ENCODE measurements around the gene RWDD2A.

DNA sequence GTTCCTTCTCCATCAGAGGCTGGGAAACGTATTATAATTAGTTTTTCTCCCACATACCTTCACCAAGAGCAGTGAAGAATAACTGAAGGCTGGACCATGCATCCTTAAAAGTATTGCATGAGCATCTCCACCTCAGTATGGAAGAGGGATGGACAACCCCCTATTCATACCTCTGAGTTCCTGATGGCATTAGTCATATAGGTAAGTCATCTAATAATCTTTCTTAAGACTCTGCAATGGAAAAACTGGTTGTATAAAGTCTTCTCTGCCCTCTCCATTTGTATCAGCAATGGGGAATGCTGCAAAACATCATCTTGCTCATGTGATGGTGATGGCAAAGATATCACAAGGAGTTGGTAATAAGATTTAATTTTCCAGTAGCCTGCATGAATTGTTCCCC lies 24.6 kb upstream of the RWDD2A start:
- TF ChIP-seq, protein P1, sequence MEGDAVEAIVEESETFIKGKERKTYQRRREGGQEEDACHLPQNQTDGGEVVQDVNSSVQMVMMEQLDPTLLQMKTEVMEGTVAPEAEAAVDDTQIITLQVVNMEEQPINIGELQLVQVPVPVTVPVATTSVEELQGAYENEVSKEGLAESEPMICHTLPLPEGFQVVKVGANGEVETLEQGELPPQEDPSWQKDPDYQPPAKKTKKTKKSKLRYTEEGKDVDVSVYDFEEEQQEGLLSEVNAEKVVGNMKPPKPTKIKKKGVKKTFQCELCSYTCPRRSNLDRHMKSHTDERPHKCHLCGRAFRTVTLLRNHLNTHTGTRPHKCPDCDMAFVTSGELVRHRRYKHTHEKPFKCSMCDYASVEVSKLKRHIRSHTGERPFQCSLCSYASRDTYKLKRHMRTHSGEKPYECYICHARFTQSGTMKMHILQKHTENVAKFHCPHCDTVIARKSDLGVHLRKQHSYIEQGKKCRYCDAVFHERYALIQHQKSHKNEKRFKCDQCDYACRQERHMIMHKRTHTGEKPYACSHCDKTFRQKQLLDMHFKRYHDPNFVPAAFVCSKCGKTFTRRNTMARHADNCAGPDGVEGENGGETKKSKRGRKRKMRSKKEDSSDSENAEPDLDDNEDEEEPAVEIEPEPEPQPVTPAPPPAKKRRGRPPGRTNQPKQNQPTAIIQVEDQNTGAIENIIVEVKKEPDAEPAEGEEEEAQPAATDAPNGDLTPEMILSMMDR (conservative IDR thresholded peaks at IDR 0.05; ENCODE audit: low read length) = no peak
- TF ChIP-seq EZH2phosphoT487 (IDR thresholded peaks at IDR 0.05; ENCODE audit: borderline replicate concordance) = no peak
